Measurements from ENCODE around the gene FMN2.

FMN2 gene

GRCh38 chr1:240091614-240092300 lies at the start of gene FMN2:
Gene FMN2, plus strand, starts transcription at chr1:240091883. Its CDS starts 227 bp downstream, at chr1:240092110.
- no peak for DNase-seq

DNA sequence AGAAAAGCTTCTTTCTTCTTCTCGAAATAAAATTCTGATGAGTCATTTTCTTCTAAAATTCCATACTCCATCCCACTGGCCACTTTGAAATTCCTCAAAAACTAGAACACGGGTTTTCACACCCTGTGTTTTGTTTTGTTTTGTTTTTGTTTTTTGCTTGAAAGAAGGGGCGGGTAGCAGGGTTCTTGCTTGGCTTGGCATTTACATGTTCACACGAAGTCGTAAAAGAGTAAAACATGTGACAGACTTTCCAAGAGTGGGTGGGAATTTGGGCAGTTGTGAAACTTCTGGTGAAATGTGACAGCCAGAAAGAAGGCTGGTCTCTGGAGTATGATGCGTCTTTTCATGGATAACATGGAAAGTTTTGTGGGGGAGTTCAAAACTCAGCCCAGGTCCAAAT lies 47.1 kb upstream of the FMN2 start:
- DNase-seq, result no peak

DNA sequence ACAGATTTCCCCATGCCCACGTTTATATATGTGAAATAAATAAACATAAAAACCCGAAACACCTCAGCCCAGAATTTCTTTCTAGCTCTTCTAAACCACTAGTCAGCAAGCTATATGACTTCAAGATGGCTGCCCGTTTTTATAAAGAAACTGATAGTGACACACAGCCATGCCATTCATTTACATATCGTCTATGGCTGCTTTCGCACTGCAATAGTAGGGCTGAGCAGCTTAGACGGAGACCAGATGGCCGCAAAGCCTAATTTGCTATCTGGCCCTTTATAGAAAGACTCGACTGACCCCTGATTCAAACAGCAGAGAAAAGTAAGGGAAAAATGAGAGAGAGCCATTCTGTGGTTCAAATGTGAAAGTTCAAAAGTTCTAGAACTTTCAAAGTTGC lies 45.7 kb upstream of the FMN2 start:
- no peak for DNase-seq

DNA sequence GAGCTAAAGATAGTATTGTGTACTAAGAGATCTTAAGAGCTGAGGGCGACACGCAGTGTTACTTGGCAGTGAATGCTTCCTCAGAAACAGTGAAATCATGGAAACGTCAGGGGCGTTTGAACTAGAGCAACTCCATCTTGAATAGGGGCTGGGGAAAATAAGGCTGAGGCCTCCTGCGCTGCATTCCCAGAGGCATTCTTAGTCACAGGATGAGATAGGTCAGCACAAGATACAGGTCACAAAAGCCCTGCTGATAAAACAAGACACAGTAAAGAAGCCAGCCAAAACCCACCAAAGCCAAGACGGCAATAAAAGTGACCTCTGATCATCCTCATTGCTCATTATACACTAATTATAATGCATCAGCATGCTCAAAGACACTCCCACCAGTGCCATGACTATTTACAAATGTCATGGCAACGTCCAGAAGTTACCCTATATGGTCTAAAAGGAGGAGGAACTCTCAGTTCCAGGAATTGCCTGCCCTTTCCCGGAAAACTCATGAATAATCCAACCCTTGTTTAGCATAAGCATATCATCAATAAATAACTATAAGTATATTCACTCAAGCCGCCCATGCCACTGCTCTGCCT lies 37.5 kb upstream of the FMN2 start:
- no peak for DNase-seq

GRCh38 chr1:240055936-240056335 lies 35.7 kb upstream of the FMN2 start:
- no peak for DNase-seq

- no peak for DNase-seq
Measured at GRCh38 chr1:240056350-240056749, 35.3 kb upstream of the FMN2 start.

DNA sequence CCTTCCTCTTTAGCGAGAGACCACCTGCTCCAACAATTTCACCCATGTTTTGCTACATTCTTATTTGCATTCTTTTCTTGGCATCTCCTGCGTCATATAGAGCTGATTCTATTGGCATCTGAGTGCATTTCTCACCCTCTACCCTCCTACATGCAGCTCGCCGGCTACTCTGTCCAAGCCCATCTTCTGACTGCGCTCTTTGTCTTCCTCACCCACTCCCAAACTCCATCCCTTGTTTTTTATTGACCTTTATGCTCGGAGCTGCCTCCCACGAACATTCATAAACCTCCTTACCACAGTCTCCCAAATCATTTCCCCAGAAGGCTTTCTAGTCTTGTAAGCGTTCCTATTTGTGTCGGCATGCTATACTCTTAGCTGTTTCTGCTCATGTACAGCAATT lies 33.6 kb upstream of the FMN2 start:
- DNase-seq, result no peak

DNA sequence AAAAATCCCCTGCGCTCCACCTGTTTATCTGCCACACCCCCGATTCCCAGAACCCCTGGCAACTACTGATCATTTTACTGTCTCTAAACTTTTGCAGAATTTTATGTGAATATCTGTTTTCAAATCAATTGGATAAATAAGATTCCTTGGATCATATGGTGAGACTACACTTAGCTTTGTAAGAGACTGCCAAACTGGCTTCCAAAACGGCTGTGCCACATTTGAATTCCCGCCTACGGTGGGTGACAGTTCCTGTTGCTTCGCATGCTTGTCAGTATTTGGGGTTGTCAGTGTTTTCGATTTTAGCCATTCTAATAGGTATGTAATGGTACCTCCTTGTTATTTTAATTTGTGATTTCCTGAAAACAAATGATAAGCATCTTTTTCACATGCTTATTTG lies 22.7 kb upstream of the FMN2 start:
- no peak for DNase-seq

GRCh38 chr1:240070188-240070587 lies 21.5 kb upstream of the FMN2 start:
- DNase-seq, result no peak

GRCh38 chr1:240073097-240073496 lies 18.6 kb upstream of the FMN2 start:
- DNase-seq, result no peak

DNA sequence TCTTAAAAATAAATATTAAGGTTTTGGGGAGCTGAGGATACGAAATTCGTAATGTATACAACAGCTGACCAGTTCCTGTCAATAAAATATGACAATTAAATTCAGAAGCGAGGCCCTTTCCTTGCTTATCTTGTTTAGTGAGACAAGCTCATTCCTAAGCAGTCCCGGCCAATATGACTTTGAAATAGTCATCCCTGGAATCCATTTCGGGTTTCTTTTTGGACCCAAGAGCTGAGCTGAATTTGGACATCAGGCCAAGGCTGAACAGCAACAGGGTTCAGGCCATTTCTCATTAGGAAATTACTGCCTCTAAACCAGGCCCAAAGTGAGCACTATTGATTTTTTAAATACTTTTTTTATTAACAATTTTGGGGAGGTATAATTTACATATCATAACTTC lies 17.3 kb upstream of the FMN2 start:
- no peak for DNase-seq

DNA sequence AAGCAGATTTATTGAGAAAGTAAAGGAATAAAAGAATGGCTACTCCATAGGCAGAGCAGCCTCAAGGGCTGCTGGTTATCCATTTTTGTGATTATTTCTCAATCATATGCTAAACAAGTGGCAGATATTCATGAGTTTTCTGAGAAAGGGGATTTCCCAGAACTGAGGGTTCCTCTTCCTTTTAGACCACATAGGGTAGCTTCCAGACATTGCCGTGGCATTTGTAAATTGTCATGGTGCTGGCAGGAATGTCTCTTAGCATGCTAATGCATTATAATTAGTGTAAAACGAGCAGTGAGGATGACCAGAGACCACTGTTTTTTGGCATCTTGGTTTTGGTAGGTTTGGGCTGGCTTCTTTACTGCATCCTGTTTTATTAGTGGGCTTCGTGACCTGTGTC lies 16.8 kb upstream of the FMN2 start:
- no peak for DNase-seq

- no peak for DNase-seq
Measured at GRCh38 chr1:240084337-240084736, 7.3 kb upstream of the FMN2 start.

GRCh38 chr1:240084749-240085148 lies 6.9 kb upstream of the FMN2 start:
- no peak for DNase-seq

DNA sequence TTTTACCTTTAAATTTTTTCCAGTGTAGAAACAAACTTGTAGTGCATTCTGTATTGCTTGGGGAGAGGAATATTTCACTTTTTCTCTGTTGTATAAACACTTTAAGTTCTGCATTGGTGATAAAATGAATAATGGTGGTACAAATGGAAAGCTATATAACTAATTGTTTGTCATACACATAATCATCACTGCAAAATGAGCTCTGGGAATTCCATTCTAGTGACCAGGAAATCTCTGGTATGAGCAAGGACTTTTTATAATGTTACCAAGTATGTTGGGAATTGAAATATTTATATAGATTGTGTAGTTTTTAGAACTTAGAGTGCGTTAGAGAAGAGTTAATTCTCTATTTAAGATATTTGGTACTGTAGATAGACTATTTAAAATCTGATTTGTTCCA lies 5.0 kb upstream of the FMN2 start:
- no peak for DNase-seq

DNA sequence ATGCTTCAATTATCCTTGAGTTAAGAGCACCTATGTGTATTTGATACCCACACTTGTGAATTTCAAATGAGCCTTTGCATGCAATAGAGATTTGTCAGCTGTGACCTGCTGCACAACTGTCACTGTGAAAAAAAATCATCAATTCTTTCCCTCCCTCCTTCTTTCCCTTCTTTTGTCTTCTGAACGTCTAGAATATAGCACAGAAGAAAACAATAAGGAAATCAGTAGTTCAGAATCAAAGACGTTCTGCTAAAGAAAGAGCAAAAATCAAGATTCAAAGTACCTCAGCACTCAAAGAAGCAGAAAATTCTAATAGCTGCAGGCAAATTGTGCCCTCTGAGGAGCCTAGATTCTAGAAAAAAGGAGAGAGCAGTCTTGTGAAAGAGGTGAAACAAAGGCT lies 1.7 kb upstream of the FMN2 start:
- DNase-seq, result no peak

DNA sequence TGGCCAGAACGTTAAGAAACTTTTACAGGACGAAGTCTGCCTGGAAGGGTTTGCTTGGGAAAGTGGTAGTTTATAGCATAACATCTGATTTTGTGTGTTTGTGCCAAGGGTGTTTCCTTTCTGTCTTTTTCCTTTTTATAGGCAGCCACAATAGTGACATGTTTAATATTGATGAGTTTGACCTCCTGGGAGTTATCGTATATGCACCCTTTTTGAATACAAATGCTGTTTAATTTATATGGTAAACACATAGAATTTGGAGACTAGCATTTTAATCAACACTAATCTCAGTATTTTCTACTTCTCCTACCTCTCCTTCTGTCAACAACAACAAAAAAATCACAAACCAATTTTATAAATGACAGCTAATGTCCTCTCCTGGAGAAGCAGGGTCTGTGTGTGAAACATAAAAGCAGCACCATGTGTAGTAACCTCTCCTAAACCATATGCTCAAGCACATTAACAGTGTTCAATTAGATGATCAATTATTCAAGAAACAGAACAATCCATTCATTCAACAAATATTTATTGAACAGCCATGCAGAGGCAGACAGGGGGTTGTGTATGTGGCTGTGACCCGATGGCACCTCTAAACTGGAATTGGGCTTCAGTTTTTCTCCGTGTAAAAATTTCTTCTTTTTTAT lies 604 bp upstream of the FMN2 start:
- no peak for DNase-seq

DNA sequence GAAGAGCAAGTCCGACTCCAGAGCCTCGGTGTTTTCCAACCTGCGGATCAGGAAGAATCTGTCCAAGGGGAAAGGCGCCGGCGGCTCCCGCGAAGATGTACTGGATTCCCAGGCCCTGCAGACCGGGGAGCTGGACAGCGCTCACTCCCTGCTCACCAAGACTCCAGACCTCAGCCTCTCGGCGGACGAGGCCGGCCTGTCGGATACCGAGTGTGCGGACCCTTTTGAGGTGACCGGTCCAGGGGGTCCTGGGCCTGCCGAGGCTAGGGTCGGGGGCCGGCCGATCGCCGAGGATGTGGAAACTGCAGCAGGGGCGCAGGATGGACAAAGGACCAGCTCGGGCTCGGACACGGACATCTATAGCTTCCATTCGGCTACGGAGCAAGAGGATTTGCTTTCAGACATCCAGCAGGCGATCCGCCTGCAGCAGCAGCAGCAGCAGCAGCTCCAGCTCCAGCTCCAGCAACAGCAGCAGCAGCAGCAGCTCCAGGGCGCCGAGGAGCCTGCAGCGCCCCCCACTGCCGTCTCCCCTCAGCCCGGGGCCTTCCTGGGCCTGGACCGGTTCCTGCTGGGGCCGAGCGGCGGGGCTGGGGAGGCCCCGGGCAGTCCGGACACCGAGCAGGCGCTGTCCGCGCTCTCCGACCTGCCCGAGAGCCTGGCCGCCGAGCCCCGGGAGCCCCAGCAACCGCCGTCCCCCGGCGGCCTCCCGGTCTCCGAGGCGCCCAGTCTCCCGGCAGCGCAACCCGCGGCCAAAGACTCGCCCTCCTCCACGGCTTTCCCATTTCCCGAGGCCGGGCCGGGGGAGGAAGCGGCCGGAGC lies 827 bp downstream of the FMN2 start:
- DNase-seq, result no peak

GRCh38 chr1:240093120-240093961 lies 1.7 kb downstream of the FMN2 start:
- no peak for DNase-seq

DNA sequence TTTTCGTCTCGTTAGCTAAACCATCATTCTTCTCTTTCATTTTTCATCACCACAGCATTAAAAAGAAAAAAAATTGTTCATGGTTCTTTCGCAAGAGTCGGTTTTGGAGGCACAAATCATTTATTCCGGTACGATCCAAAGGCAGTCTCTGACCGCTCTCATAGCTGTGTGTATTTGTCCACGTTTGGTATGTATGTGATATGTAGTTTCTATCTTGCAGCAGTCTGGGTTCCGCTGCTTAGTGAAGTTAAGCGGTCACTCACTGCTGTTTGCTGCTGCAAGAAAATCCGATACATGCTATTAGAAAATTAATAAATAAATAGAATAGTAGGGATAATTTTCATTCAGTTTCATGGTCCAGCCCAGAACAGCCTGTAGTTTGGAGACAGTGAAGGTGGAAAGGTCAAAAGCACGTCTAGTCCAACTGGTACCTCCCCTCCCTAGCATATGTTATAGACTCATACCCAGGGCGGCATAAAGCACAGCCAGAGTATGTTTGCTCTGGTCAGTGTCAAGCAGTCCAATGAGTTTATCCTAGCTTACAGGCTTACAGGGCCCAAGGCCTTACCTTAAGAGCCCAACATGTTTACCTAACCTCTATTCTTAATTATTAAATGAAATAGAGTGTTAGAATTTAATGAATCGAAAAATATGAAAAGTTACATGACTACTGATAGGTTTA lies 2.5 kb downstream of the FMN2 start:
- no peak for DNase-seq

- DNase-seq, result no peak
Measured at GRCh38 chr1:240096974-240097373, 5.3 kb downstream of the FMN2 start.

GRCh38 chr1:240098534-240098933 lies 6.9 kb downstream of the FMN2 start:
- DNase-seq, result no peak

Data from CD4-positive, alpha-beta T cell treated with Interleukin-17A for 1 hour (primary cell).